ENCODE results near the gene ZNF76. TPM values are rescaled to one million over a fixed set of nuclear protein-coding genes. Genes with fewer than 3 reads are reported as not detected.

The ZNF76 gene
- total and polyA plus RNA-seq, 2 of the 13 experiments (the other 11 are each of a cell fraction or from before 2014, with no cell fraction given) = 13.2 to 26.4 TPM

GRCh38 chr6:35317483-35318195 is 58.1 kb downstream of the ZNF76 start (continued):
- TF ChIP-seq REST (IDR thresholded peaks at IDR 0.05; ENCODE audit: borderline replicate concordance in 1 of 2, low read depth in 1 of 2, low read length in 2 of 2) (no peak; a peak in 1 of 4 replicates), GPBP1L1 (CRISPR knock-in tag; IDR thresholded peaks at IDR 0.05) (no peak), ZNF441 (CRISPR knock-in tag; IDR thresholded peaks at IDR 0.05; ENCODE audit: borderline replicate concordance) (no peak), ZBTB37 (CRISPR knock-in tag; IDR thresholded peaks at IDR 0.05) (no peak), THAP11 (CRISPR knock-in tag; IDR thresholded peaks at IDR 0.05) (no peak), LRRFIP1 (CRISPR knock-in tag; conservative IDR thresholded peaks at IDR 0.05) (no peak), ZNF263 (CRISPR knock-in tag; IDR thresholded peaks at IDR 0.05) (no peak), ZFYVE20 (CRISPR knock-in tag; IDR thresholded peaks at IDR 0.05; ENCODE audit: borderline replicate concordance, low read depth) (0 out of 2 replicates have a peak, but pooled peaks have one; percentile 63), STAG1 (CRISPR knock-in tag; IDR thresholded peaks at IDR 0.05) (no peak), ZNF20 (CRISPR knock-in tag; IDR thresholded peaks at IDR 0.05) (no peak), CAMTA2 (CRISPR knock-in tag; IDR thresholded peaks at IDR 0.05; ENCODE audit: borderline replicate concordance) (0 out of 2 replicates have a peak, but pooled peaks have one; percentile 92), DDIT3 (CRISPR knock-in tag; IDR thresholded peaks at IDR 0.05) (no peak), HMG20A (CRISPR knock-in tag; IDR thresholded peaks at IDR 0.05; ENCODE audit: borderline replicate concordance) (no peak), ZNF224 (CRISPR knock-in tag; IDR thresholded peaks at IDR 0.05) (no peak)
- TF ChIP-seq, protein P1, sequence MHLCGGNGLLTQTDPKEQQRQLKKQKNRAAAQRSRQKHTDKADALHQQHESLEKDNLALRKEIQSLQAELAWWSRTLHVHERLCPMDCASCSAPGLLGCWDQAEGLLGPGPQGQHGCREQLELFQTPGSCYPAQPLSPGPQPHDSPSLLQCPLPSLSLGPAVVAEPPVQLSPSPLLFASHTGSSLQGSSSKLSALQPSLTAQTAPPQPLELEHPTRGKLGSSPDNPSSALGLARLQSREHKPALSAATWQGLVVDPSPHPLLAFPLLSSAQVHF (CRISPR knock-in tag; IDR thresholded peaks at IDR 0.05) = 0 out of 2 replicates have a peak, but pooled peaks have one; percentile 17
- TF ChIP-seq, protein P2, sequence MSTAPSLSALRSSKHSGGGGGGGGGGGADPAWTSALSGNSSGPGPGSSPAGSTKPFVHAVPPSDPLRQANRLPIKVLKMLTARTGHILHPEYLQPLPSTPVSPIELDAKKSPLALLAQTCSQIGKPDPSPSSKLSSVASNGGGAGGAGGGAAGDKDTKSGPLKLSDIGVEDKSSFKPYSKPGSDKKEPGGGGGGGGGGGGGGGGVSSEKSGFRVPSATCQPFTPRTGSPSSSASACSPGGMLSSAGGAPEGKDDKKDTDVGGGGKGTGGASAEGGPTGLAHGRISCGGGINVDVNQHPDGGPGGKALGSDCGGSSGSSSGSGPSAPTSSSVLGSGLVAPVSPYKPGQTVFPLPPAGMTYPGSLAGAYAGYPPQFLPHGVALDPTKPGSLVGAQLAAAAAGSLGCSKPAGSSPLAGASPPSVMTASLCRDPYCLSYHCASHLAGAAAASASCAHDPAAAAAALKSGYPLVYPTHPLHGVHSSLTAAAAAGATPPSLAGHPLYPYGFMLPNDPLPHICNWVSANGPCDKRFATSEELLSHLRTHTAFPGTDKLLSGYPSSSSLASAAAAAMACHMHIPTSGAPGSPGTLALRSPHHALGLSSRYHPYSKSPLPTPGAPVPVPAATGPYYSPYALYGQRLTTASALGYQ (CRISPR knock-in tag; IDR thresholded peaks at IDR 0.05) = no peak; the same call in 1 of the 2 replicates
